Measurements from ENCODE around the gene DIPK1B.

GRCh38 chr9:136754059-136754572 is 41.7 kb downstream of the DIPK1B start:
- TF ChIP-seq EGR1 (IDR thresholded peaks at IDR 0.05; ENCODE audit: borderline replicate concordance in 1 of 2, low read depth in 2 of 2, low read length in 2 of 2) = no peak
- TF ChIP-seq BCL3 (IDR thresholded peaks at IDR 0.05; ENCODE audit: borderline replicate concordance, insufficient read depth, low read depth, low read length, poor library complexity, severe bottlenecking) = no peak
- TF ChIP-seq POLR2AphosphoS5 (IDR thresholded peaks at IDR 0.05; ENCODE audit: low read length) = no peak
- no peak for TF ChIP-seq POLR2A (IDR thresholded peaks at IDR 0.05; ENCODE audit: low read depth, low read length)
- no peak for TF ChIP-seq CHD2 (IDR thresholded peaks at IDR 0.05; ENCODE audit: borderline replicate concordance, low read depth, low read length)
- no peak for TF ChIP-seq KLF5 (IDR thresholded peaks at IDR 0.05; ENCODE audit: partially characterized antibody)
- TF ChIP-seq EP300 (IDR thresholded peaks at IDR 0.05; ENCODE audit: borderline replicate concordance in 1 of 2, control insufficient read depth in 1 of 2, low read depth in 2 of 2, low read length in 2 of 2) = no peak
- no peak for TF ChIP-seq WRNIP1 (IDR thresholded peaks at IDR 0.05; ENCODE audit: borderline replicate concordance, low read depth, low read length)
- TF ChIP-seq NR2F1 (conservative IDR thresholded peaks at IDR 0.05) = no peak
- no peak for TF ChIP-seq E2F4 (IDR thresholded peaks at IDR 0.05; ENCODE audit: low read depth, low read length)
- TF ChIP-seq RAD21 (IDR thresholded peaks at IDR 0.05; ENCODE audit: insufficient read depth, low read depth, low read length) = no peak
- no peak for TF ChIP-seq EZH2 (IDR thresholded peaks at IDR 0.05; ENCODE audit: borderline replicate concordance, control insufficient read depth, low read depth, low read length)
- TF ChIP-seq CBX5 (IDR thresholded peaks at IDR 0.05; ENCODE audit: low read depth) = no peak

Data from GM12878 (cell line).